ENCODE data around the gene TRIM25.

DNA sequence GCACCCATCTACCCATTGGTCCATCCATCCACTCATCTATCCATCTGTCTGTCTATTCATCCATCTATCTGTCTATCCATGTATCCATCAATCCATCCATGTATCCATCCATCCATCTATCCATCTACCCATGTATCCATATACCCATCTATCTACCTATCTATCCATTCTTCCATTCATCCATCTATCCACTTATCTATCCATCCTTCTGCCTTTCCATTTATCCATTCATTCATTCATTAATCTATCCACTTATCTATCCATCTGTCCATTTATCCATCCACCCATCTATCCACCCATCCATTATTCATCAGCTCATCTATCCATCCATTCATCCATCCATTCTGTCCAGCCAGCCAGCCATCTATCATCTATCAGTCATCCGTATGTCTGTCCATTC, 21.5 kb downstream of the TRIM25 start:
- TF ChIP-seq, protein P1, sequence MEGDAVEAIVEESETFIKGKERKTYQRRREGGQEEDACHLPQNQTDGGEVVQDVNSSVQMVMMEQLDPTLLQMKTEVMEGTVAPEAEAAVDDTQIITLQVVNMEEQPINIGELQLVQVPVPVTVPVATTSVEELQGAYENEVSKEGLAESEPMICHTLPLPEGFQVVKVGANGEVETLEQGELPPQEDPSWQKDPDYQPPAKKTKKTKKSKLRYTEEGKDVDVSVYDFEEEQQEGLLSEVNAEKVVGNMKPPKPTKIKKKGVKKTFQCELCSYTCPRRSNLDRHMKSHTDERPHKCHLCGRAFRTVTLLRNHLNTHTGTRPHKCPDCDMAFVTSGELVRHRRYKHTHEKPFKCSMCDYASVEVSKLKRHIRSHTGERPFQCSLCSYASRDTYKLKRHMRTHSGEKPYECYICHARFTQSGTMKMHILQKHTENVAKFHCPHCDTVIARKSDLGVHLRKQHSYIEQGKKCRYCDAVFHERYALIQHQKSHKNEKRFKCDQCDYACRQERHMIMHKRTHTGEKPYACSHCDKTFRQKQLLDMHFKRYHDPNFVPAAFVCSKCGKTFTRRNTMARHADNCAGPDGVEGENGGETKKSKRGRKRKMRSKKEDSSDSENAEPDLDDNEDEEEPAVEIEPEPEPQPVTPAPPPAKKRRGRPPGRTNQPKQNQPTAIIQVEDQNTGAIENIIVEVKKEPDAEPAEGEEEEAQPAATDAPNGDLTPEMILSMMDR (IDR thresholded peaks at IDR 0.05; ENCODE audit: insufficient read depth, low read depth, low read length): no peak
- no peak for TF ChIP-seq EZH2 (IDR thresholded peaks at IDR 0.05; ENCODE audit: insufficient read depth, low read length)

All from astrocyte (in vitro differentiated cells and primary cell).